Measurements from ENCODE around the gene NUP98.

The NUP98 gene

GRCh38 chr11:3831378-3832239 lies 34.3 kb upstream of the NUP98 start:
- DNase-seq (ENCODE audit: low read depth, low spot score) = no peak
- TF ChIP-seq, protein P1, sequence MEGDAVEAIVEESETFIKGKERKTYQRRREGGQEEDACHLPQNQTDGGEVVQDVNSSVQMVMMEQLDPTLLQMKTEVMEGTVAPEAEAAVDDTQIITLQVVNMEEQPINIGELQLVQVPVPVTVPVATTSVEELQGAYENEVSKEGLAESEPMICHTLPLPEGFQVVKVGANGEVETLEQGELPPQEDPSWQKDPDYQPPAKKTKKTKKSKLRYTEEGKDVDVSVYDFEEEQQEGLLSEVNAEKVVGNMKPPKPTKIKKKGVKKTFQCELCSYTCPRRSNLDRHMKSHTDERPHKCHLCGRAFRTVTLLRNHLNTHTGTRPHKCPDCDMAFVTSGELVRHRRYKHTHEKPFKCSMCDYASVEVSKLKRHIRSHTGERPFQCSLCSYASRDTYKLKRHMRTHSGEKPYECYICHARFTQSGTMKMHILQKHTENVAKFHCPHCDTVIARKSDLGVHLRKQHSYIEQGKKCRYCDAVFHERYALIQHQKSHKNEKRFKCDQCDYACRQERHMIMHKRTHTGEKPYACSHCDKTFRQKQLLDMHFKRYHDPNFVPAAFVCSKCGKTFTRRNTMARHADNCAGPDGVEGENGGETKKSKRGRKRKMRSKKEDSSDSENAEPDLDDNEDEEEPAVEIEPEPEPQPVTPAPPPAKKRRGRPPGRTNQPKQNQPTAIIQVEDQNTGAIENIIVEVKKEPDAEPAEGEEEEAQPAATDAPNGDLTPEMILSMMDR (IDR thresholded peaks at IDR 0.05; ENCODE audit: insufficient read depth, low read length, missing control alignments) = no peak
- CTCF ChIA-PET = interaction anchor here (0.9 to 27.1 kb wide), 4 partner anchors 16 to 227 kb away, joined by 3 to 1868 read pairs (median 168); partner anchors contain the start of genes PGAP2, RHOG and STIM1
- H3K4me3 ChIP-seq (ENCODE audit: low read depth, low read length) = no peak overlapping the region
- POLR2A ChIA-PET = no interaction called here

- CTCF ChIA-PET = interaction anchor here (1.1 to 27.1 kb wide), 3 partner anchors 17 to 228 kb away, joined by 3 to 1868 read pairs (median 332); partner anchors contain the start of genes RHOG and STIM1
- no peak for DNase-seq (ENCODE audit: low read depth, low spot score)
- TF ChIP-seq, protein P1 (IDR thresholded peaks at IDR 0.05; ENCODE audit: insufficient read depth, low read length, missing control alignments) = no peak
- POLR2A ChIA-PET = interaction anchor here (1.2 kb wide), 1 partner anchor 8 kb away, joined by 3 read pairs; no protein-coding TSS in a partner anchor
- H3K4me3 ChIP-seq (ENCODE audit: low read depth, low read length) = no peak overlapping the region
These were observed 33.4 kb upstream of the NUP98 start for GRCh38 chr11:3830730-3831129.

GRCh38 chr11:3830088-3830487 lies 32.7 kb upstream of the NUP98 start:
- CTCF ChIA-PET = interaction anchor here (17.5 to 27.1 kb wide), 2 partner anchors 18 to 229 kb away, joined by 332 to 1868 read pairs; partner anchors contain the start of genes RHOG and STIM1
- H3K4me3 ChIP-seq (ENCODE audit: low read depth, low read length) = no peak overlapping the region
- TF ChIP-seq, protein P1 (IDR thresholded peaks at IDR 0.05; ENCODE audit: insufficient read depth, low read length, missing control alignments) = no peak
- POLR2A ChIA-PET = interaction anchor here (1.2 kb wide), 1 partner anchor 9 kb away, joined by 3 read pairs; no protein-coding TSS in a partner anchor
- no peak for DNase-seq (ENCODE audit: low read depth, low spot score)

DNA sequence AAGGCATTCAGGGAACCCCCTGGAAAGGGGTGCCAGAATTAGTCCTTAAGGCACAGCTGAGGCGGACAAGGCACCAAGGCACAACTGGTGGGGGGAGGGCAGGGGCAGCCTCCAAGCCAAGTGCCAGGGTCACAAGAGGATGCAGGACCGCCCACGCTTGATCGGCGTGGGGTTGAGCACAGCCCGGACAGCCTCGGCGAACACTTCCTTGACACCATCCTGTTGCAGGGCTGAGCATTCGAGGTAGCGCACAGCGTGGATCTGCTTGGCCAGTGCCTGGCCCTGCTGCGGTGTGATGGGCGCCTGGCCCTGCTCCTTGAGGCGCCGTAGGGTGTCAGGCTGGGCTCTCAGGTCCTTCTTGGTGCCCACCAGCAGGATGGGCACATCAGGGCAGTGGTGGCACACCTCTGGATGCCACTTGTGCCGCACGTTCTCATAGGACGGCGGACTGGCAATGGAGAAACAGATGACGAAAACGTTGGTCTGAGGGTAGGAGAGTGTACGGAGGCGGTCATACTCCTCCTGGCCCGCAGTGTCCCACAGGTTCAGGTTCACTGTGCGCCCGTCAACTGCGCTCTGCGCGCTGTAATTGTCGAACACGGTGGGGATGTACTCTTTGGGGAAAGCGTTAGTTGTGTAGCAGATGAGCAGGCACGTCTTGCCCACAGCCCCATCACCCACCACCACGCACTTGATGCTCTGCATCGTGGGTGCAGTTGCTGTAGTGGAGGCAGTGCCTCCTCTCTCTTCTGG lies 30.3 kb upstream of the NUP98 start:
- POLR2A ChIA-PET = no interaction called here
- CTCF ChIA-PET = interaction anchor here (1.4 to 1.5 kb wide), 2 partner anchors 14 to 21 kb away, joined by 4 read pairs; no protein-coding TSS in a partner anchor
- H3K4me3 ChIP-seq (ENCODE audit: low read depth, low read length) = no peak overlapping the region
- TF ChIP-seq, protein P1 (IDR thresholded peaks at IDR 0.05; ENCODE audit: insufficient read depth, low read length, missing control alignments) = no peak
- no peak for DNase-seq (ENCODE audit: low read depth, low spot score)

GRCh38 chr11:3826721-3827120 lies 29.4 kb upstream of the NUP98 start:
- TF ChIP-seq, protein P1 (IDR thresholded peaks at IDR 0.05; ENCODE audit: insufficient read depth, low read length, missing control alignments) = no peak
- H3K4me3 ChIP-seq (ENCODE audit: low read depth, low read length) = no peak overlapping the region
- DNase-seq (ENCODE audit: low read depth, low spot score) = no peak
- CTCF ChIA-PET = interaction anchor here (1.0 to 1.9 kb wide), 5 partner anchors 12 to 23 kb away, joined by 3 to 7 read pairs (median 4); no protein-coding TSS in a partner anchor
- POLR2A ChIA-PET = no interaction called here
